Activated CD4-positive, alpha-beta T cell treated with anti-CD3 and anti-CD28 coated beads, Interleukin-2, amount 50 U/mL, for 24 hours (primary cell): ENCODE measurements around the gene SIKE1.
"Not testable (repeated sequence)": the region's sequence is repeated elsewhere in the genome, so short reads cannot be mapped to it uniquely, and the experiment has no call there.

Experiments used
- DNase-seq, 2 donors: peaks; one replicate each; pipeline ENCODE4 v3.0.0-alpha.2; 2020; ENCODE audit warnings: low read depth in 1 of 2, low spot score in 1 of 2

SIKE1 gene

GRCh38 chr1:114755006-114755931 lies 25.2 kb downstream of the SIKE1 start:
- DNase-seq: no peak

GRCh38 chr1:114753702-114754101 lies 26.8 kb downstream of the SIKE1 start:
- DNase-seq: not testable (repeated sequence)

- DNase-seq: no peak
Measured at GRCh38 chr1:114753143-114753542, 27.3 kb downstream of the SIKE1 start.

GRCh38 chr1:114750780-114751179 lies 29.7 kb downstream of the SIKE1 start:
- no peak for DNase-seq

- no peak for DNase-seq
Measured at GRCh38 chr1:114749835-114750234, 30.6 kb downstream of the SIKE1 start.

- DNase-seq: no peak
Measured at GRCh38 chr1:114746450-114747121, 33.9 kb downstream of the SIKE1 start.

GRCh38 chr1:114745291-114745690 lies 35.2 kb downstream of the SIKE1 start:
- DNase-seq: no peak

GRCh38 chr1:114741963-114742746 lies 38.3 kb downstream of the SIKE1 start:
- no peak for DNase-seq

GRCh38 chr1:114740331-114740730 lies 40.2 kb downstream of the SIKE1 start:
- DNase-seq: no peak

- no peak for DNase-seq
Measured at GRCh38 chr1:114737314-114737849, 43.1 kb downstream of the SIKE1 start.

GRCh38 chr1:114735479-114735878 lies 45.0 kb downstream of the SIKE1 start:
- no peak for DNase-seq

- no peak for DNase-seq
Measured at GRCh38 chr1:114729782-114730181, 50.7 kb downstream of the SIKE1 start.

GRCh38 chr1:114728553-114728952 lies 51.9 kb downstream of the SIKE1 start:
- DNase-seq: no peak

GRCh38 chr1:114725230-114725629 lies 55.3 kb downstream of the SIKE1 start:
- DNase-seq: no peak

- no peak for DNase-seq
Measured at GRCh38 chr1:114723915-114724314, 56.6 kb downstream of the SIKE1 start.

- no peak for DNase-seq
Measured at GRCh38 chr1:114723457-114723856, 57.0 kb downstream of the SIKE1 start.

GRCh38 chr1:114720492-114720891 lies 60.0 kb downstream of the SIKE1 start:
- no peak for DNase-seq
